HG02571 (cell line): Measurements from ENCODE around the gene SOX13.

Experiments
- ATAC-seq: cut with Tn5 transposase; IDR thresholded peaks from one replicate; pipeline ENCODE4 v1.9.1; 2021; ENCODE audit warnings: mild to moderate bottlenecking, moderate library complexity; ENCODE audit not compliant: unreplicated experiment

Gene SOX13

DNA sequence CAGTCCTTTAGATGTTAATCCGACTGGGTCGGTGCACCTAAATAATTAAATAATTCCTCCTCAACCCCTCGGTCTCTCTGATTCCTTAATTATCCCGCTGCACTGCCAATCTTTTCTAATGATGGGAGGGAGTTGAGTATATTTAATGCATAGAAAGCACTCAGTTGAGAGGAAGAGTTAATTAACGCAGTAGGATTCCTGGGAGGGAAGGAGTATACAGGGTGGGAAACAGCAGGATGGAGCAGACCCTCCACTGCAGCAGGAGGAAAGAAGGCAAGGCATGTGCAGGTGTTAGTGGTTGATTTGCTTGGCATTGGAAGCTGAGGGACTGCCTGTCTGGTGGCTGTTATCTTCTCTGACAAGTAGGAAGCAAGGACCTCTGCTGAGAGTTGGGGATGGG lies 103.1 kb downstream of the SOX13 start:
- no peak for ATAC-seq

DNA sequence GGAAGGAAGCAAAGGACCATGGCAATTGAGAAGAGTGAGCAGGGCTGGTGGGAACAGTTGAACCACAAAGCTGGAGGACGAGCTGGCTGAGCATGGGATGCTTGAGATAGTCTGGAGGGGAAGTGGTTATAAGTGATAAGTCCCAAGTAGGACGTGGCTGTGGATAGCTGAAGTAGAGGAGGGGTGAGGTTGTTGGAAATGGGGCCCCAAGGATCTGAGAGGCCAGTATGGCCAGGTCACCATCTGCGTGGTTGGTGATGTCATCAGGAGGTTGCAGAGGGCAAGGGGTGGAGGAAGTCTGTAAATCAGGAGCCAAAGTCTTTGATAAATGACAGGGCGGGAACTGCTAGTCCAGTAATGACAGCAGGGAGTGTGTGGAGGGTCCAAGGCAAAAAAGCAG lies 104.2 kb downstream of the SOX13 start:
- ATAC-seq, result no peak
